Mammary microvascular endothelial cell (primary cell): ENCODE results near the gene NIF3L1. TPM values are rescaled to one million over a fixed set of nuclear protein-coding genes. Genes with fewer than 3 reads are reported as not detected.

ENCODE experiments used
- total RNA-seq: library from RNA; depleted of rRNA; stranded (reverse); fragments of >200 nt; gene quantifications from 2 replicates; pipeline ENCODE4 v1.2.3, GENCODE V29; 2015

The NIF3L1 gene
- total RNA-seq, result 13.9 and 16.3 TPM in 2 replicates

GRCh38 chr2:200888704-200889625, at the start of gene NIF3L1, which contains the start of gene PPIL3:
Gene NIF3L1 (plus strand): TSS chr2:200889371. CDS start chr2:200891944, 2,573 bp downstream.
Gene PPIL3 (minus strand): TSS chr2:200889077. CDS start chr2:200887615, 1,462 bp downstream.

GRCh38 chr2:200864176-200865034, 24.8 kb upstream of the NIF3L1 start, which contains the start of gene CLK1:
Gene CLK1 (minus strand): TSS chr2:200864658. CDS start chr2:200861862, 2,796 bp downstream.

Other genes with a start within 250 kb of the NIF3L1 start
- 337 and 384 TPM in 2 replicates for gene BZW1, start 77.5 kb upstream of the NIF3L1 start, total RNA-seq
- 26.0 and 36.5 TPM in 2 replicates for gene CLK1, start 24.7 kb upstream of the NIF3L1 start, total RNA-seq
- gene PPIL3, start 294 bp upstream of the NIF3L1 start, total RNA-seq, result 19.4 and 24.4 TPM in 2 replicates
- gene ORC2, start 74.3 kb downstream of the NIF3L1 start, total RNA-seq, result 14.6 and 16.9 TPM in 2 replicates
- gene HYCC2, start 182.3 kb downstream of the NIF3L1 start, total RNA-seq, result 4.5 and 8.1 TPM in 2 replicates
- gene NDUFB3, start 182.6 kb downstream of the NIF3L1 start, total RNA-seq, result 112 and 133 TPM in 2 replicates
- 185 and 191 TPM in 2 replicates for gene CFLAR, start 226.8 kb downstream of the NIF3L1 start, total RNA-seq